ENCODE results near the gene PRPS1L1.

PRPS1L1 gene

GRCh38 chr7:17976952-17977351 is 50.7 kb downstream of the PRPS1L1 start:
- DNase-seq (ENCODE audit: extremely low read depth, insufficient read length) = no peak
- TF ChIP-seq, protein P1, sequence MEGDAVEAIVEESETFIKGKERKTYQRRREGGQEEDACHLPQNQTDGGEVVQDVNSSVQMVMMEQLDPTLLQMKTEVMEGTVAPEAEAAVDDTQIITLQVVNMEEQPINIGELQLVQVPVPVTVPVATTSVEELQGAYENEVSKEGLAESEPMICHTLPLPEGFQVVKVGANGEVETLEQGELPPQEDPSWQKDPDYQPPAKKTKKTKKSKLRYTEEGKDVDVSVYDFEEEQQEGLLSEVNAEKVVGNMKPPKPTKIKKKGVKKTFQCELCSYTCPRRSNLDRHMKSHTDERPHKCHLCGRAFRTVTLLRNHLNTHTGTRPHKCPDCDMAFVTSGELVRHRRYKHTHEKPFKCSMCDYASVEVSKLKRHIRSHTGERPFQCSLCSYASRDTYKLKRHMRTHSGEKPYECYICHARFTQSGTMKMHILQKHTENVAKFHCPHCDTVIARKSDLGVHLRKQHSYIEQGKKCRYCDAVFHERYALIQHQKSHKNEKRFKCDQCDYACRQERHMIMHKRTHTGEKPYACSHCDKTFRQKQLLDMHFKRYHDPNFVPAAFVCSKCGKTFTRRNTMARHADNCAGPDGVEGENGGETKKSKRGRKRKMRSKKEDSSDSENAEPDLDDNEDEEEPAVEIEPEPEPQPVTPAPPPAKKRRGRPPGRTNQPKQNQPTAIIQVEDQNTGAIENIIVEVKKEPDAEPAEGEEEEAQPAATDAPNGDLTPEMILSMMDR (IDR thresholded peaks at IDR 0.05; ENCODE audit: insufficient read depth, low read length, poor library complexity, severe bottlenecking) = no peak
- H3K4me3 ChIP-seq (replicated peaks; ENCODE audit: low read depth, low read length) = no peak overlapping the region
- H3K27me3 ChIP-seq (replicated peaks; ENCODE audit: control insufficient read depth, insufficient read depth, low read length) = no peaks in the 10 kb centered on the region; the same call in 1 of the 2 replicates
- no peaks in the 10 kb centered on the region for H3K36me3 ChIP-seq (ENCODE audit: control insufficient read depth, insufficient read depth, low read length)

Data from GM06990 (cell line).